RCC 7860 (cell line): ENCODE results near the gene ZNF614.
"Not testable (repeated sequence)": the region's sequence is repeated elsewhere in the genome, so short reads cannot be mapped to it uniquely, and the experiment has no call there.

Experiments used
- DNase-seq: peaks from one replicate; pipeline ENCODE4 v3.0.0-alpha.2; 2015; ENCODE audit warnings: low spot score
- FAIRE-seq: peaks from 2 replicates; lab custom pipeline; 2012; peaks lifted over from hg19 to GRCh38; lab: Jason Lieb, UNC

ZNF614 gene

GRCh38 chr19:51993422-51993821, 34.8 kb downstream of the ZNF614 start:
- DNase-seq, result no peak
- FAIRE-seq, result no peak

- DNase-seq (peak; percentile 83), FAIRE-seq (peak; percentile 81)
Measured at GRCh38 chr19:51986309-51987291, 41.6 kb downstream of the ZNF614 start, which contains the start of gene ZNF350. ZNF350 (minus strand) TSS chr19:51986840; CDS start chr19:51974360, 12,480 bp downstream.

GRCh38 chr19:51983361-51983760, 44.8 kb downstream of the ZNF614 start:
- FAIRE-seq, result no peak
- no peak for DNase-seq

GRCh38 chr19:51980926-51981325, 47.3 kb downstream of the ZNF614 start:
- DNase-seq, FAIRE-seq: not testable (repeated sequence)

GRCh38 chr19:51980116-51980736, 48.0 kb downstream of the ZNF614 start:
- FAIRE-seq, result no peak
- DNase-seq, result no peak

- no peak for FAIRE-seq
- DNase-seq, result peak; percentile 38
Measured at GRCh38 chr19:51978882-51979281, 49.3 kb downstream of the ZNF614 start.

GRCh38 chr19:51977346-51977745, 50.8 kb downstream of the ZNF614 start:
- FAIRE-seq (no peak), DNase-seq (no peak)

GRCh38 chr19:51976852-51977251, 51.3 kb downstream of the ZNF614 start:
- no peak for FAIRE-seq
- DNase-seq, result no peak

- DNase-seq, FAIRE-seq: not testable (repeated sequence)
Measured at GRCh38 chr19:51975787-51976186, 52.4 kb downstream of the ZNF614 start.

- no peak for DNase-seq
- no peak for FAIRE-seq
Measured at GRCh38 chr19:51971624-51972023, 56.6 kb downstream of the ZNF614 start.

GRCh38 chr19:51970718-51971117, 57.5 kb downstream of the ZNF614 start:
- DNase-seq (no peak), FAIRE-seq (no peak)

- no peak for DNase-seq
- FAIRE-seq, result no peak
Measured at GRCh38 chr19:51965583-51965982, 62.6 kb downstream of the ZNF614 start.
